ENCODE data around the gene GREB1L.

GREB1L gene

GRCh38 chr18:21262244-21262643, 20.2 kb downstream of the GREB1L start:
- no peak for DNase-seq (ENCODE audit: low read depth)
- no peak overlapping the region for H3K4me3 ChIP-seq (ENCODE audit: low read length)
- no peak for TF ChIP-seq CTCF (conservative IDR thresholded peaks at IDR 0.05; ENCODE audit: low read depth, low read length)

GRCh38 chr18:21262979-21263378, 20.9 kb downstream of the GREB1L start:
- no peak for DNase-seq (ENCODE audit: low read depth)
- no peak overlapping the region for H3K4me3 ChIP-seq (ENCODE audit: low read length)
- no peak for TF ChIP-seq CTCF (conservative IDR thresholded peaks at IDR 0.05; ENCODE audit: low read depth, low read length)

- no peak for TF ChIP-seq CTCF (conservative IDR thresholded peaks at IDR 0.05; ENCODE audit: low read depth, low read length)
- H3K4me3 ChIP-seq (ENCODE audit: low read length), result no peak overlapping the region
- DNase-seq (ENCODE audit: low read depth), result peak; percentile 60
These were observed 22.6 kb downstream of the GREB1L start for GRCh38 chr18:21264651-21265050.

- DNase-seq (ENCODE audit: low read depth), result no peak
- TF ChIP-seq CTCF (conservative IDR thresholded peaks at IDR 0.05; ENCODE audit: low read depth, low read length), result no peak
- no peak overlapping the region for H3K4me3 ChIP-seq (ENCODE audit: low read length)
These were observed 24.1 kb downstream of the GREB1L start for GRCh38 chr18:21265971-21266673.

GRCh38 chr18:21267400-21267799, 25.4 kb downstream of the GREB1L start:
- DNase-seq (ENCODE audit: low read depth), result no peak
- H3K4me3 ChIP-seq (ENCODE audit: low read length), result no peak overlapping the region
- TF ChIP-seq CTCF (conservative IDR thresholded peaks at IDR 0.05; ENCODE audit: low read depth, low read length), result no peak

- DNase-seq (ENCODE audit: low read depth), result no peak
- TF ChIP-seq CTCF (conservative IDR thresholded peaks at IDR 0.05; ENCODE audit: low read depth, low read length), result no peak
- H3K4me3 ChIP-seq (ENCODE audit: low read length), result no peak overlapping the region
These were observed 27.3 kb downstream of the GREB1L start for GRCh38 chr18:21269349-21269748.

- no peak for TF ChIP-seq CTCF (conservative IDR thresholded peaks at IDR 0.05; ENCODE audit: low read depth, low read length)
- H3K4me3 ChIP-seq (ENCODE audit: low read length), result no peak overlapping the region
- no peak for DNase-seq (ENCODE audit: low read depth)
These were observed 28.4 kb downstream of the GREB1L start for GRCh38 chr18:21270453-21270852.

All from retinal pigment epithelial cell (primary cell).